Astrocyte of the cerebellum (primary cell): ENCODE results near the gene ADAMTS8.

Experiments used
- DNase-seq: peaks from one replicate; pipeline ENCODE4 v3.0.0-alpha.2; 2011; ENCODE audit warnings: low read depth
- H3K4me3 ChIP-seq: 2 replicates; pipeline ENCODE4 v1.5.1; 2011; ENCODE audit warnings: mild to moderate bottlenecking, low read depth, low read length, moderate library complexity
- in situ Hi-C: cut with HindIII; loops from 2 replicates; pipeline ENCODE4 v1.10.0; 2017; ENCODE audit warnings: low sequenced_read_pairs
- TF ChIP-seq, protein P1 (sequence below): IDR thresholded peaks from 2 replicates; pipeline ENCODE4 v1.5.1; 2012; ENCODE audit warnings: low read length, low read depth, moderate library complexity, mild to moderate bottlenecking; ENCODE audit errors: missing control alignments

The ADAMTS8 gene

DNA sequence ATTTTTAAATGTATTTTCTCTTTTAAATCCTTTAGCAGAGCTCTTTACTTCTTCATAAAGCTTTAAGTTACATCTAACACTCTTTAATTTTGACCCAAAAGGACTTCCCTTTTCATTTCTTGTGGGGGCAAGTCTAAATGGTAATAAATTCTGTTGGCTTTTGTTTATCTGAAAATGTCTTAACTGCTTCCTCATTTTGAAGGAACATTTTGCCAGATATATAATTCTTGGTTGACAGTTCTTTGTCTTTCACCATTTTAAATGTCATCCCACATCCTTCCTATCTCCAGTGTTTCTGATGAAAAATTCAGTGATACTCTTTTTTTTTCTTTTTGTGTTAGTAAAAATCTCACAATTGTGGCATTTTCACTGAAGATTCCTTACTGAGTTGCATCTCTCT, 69.0 kb downstream of the ADAMTS8 start:
- no peak for DNase-seq
- TF ChIP-seq, protein P1, sequence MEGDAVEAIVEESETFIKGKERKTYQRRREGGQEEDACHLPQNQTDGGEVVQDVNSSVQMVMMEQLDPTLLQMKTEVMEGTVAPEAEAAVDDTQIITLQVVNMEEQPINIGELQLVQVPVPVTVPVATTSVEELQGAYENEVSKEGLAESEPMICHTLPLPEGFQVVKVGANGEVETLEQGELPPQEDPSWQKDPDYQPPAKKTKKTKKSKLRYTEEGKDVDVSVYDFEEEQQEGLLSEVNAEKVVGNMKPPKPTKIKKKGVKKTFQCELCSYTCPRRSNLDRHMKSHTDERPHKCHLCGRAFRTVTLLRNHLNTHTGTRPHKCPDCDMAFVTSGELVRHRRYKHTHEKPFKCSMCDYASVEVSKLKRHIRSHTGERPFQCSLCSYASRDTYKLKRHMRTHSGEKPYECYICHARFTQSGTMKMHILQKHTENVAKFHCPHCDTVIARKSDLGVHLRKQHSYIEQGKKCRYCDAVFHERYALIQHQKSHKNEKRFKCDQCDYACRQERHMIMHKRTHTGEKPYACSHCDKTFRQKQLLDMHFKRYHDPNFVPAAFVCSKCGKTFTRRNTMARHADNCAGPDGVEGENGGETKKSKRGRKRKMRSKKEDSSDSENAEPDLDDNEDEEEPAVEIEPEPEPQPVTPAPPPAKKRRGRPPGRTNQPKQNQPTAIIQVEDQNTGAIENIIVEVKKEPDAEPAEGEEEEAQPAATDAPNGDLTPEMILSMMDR: no peak
- no peak overlapping the region for H3K4me3 ChIP-seq
- in situ Hi-C loops: no loop called here

DNA sequence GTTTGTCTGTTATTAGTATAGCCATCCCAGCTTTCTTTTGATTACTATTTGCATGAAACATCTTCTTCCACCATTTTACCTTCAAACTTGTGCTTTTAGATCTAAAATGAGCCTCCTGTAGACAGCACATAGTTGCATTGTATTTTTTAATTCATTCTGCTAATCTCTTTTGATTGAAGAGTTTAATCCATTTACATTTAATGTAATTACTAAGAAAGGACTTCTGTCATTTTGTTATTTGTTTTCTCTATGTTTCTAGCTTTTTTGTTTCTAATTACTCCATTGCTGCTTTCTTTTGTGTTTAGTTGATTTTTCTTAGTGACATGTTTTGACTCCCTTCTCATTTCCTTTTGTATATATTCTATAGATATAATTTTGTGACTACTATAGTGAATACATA, 70.0 kb downstream of the ADAMTS8 start:
- no peak for DNase-seq
- in situ Hi-C loops: no loop called here
- TF ChIP-seq, protein P1: no peak
- H3K4me3 ChIP-seq: no peak overlapping the region
